Measurements from ENCODE around the gene SETD5. TPM values are rescaled to one million over a fixed set of nuclear protein-coding genes. Genes with fewer than 3 reads are reported as not detected.

Gene SETD5
- total and polyA plus RNA-seq, 2 of the 8 experiments (the other 6 are each of a cell fraction or from before 2014, with no cell fraction given): 108 to 234 TPM

DNA sequence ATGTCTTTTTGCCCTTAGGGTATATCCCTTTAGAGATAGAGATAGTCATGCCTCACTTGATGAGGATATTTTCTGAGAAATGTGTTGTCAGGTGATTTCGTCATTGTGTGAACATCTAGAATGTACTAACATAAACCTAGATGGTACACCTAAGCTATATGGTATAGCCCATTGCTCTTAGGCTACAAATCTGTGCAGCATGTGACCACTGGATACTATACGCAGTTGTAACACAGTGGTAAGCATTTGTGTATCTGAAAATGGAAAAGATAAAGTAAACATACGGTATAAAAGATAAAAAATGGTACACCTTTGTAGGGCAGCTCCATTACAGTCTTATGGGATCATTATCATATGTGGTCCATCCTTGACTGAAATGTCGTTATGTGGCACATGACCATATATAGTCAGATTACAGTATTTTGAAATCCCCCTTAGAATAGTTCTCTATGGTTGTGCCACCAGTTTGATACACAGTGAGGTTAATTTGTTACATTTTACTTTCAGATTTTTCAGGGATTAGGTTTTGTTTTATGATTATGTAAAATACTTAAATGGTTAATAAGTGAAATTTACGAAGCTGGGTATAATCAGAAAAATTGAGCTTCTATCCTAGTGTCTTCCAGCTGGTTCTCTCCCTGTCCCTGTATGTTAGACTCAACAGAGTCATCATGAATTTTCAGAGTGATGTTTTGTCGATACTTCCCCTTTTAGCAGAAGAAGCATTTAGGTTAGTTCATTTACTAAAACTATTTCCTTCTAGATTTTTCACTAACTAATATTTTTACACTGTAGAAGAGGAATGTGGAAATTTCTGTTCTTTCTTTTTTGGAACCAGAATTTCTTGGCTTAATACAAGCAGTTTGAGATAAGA lies 12.8 kb downstream of the SETD5 start:
- H3K4me3 ChIP-seq (ENCODE audit: extremely low read depth in 1 of 4, insufficient read depth in 2 of 4, low read depth in 3 of 4, low read length in 4 of 4): no peak overlapping the region
- H4K20me1 ChIP-seq (replicated peaks in 1 of 2; ENCODE audit: control insufficient read depth in 1 of 2, insufficient read depth in 2 of 2, low read length in 2 of 2): peaks cover 16 to 35% of the 10 kb centered on the region in 2 experiments
- H2BK12ac ChIP-seq (ENCODE audit: low read depth, low read length): no peak overlapping the region
- WGBS, 2 experiments (ENCODE audit: extremely low coverage in 1 of 2, insufficient coverage in 1 of 2, insufficient read length in 1 of 2, insufficient replicate concordance in 2 of 2, low coverage in 1 of 2, low lambda C conversion rate in 2 of 2, missing lambda C conversion rate in 1 of 2): 89% methylated on average over 6 of the region's 6 CpGs; no CpG with 5 or more reads in 1 of the 2 experiments
- no peak overlapping the region for H2BK5ac ChIP-seq (ENCODE audit: low read depth, low read length)
- no peak overlapping the region for H3K9ac ChIP-seq (replicated peaks in 1 of 4; ENCODE audit: extremely low read depth in 1 of 4, low read depth in 3 of 4, low read length in 3 of 4)
- no peak overlapping the region for H2BK15ac ChIP-seq (ENCODE audit: low read length)
- H2AFZ ChIP-seq (ENCODE audit: low read length): no peak overlapping the region
- H3K27ac ChIP-seq (ENCODE audit: low read depth, low read length): no peak overlapping the region
- H3K4me2 ChIP-seq (ENCODE audit: insufficient read depth in 1 of 2, low read depth in 2 of 2, low read length in 2 of 2): no peak overlapping the region
- FAIRE-seq (no peak), DNase-seq (ENCODE audit: low read depth in 1 of 2, low spot score in 2 of 2) (no peak)
- H2BK120ac ChIP-seq (replicated peaks; ENCODE audit: low read depth, low read length): no peak overlapping the region
- peaks cover 0 to 15% (median 2%) of the 10 kb centered on the region in 4 experiments; a peak in 3 of 7 replicates for H3K4me1 ChIP-seq (replicated peaks in 1 of 4; ENCODE audit: control insufficient read depth in 3 of 4, insufficient read depth in 4 of 4, low read length in 3 of 4)
- no peak overlapping the region for H4K91ac ChIP-seq (replicated peaks; ENCODE audit: insufficient read length, low read length)
- H3K14ac ChIP-seq (ENCODE audit: insufficient read length): no peak overlapping the region
- ChIA-PET CTCF (ENCODE audit: partially characterized antibody) (interaction anchor here (0.8 to 1.3 kb wide), 2 partner anchors 12 to 16 kb away, joined by 3 to 6 read pairs; no protein-coding TSS in a partner anchor), POLR2A (ENCODE audit: partially characterized antibody) (interaction anchor here (0.8 to 2.6 kb wide), 6 partner anchors 7 to 17 kb away, joined by 3 to 17 read pairs (median 6); no protein-coding TSS in a partner anchor)
- H3K79me2 ChIP-seq (ENCODE audit: control insufficient read depth in 1 of 2, insufficient read depth in 2 of 2, low read length in 2 of 2): peaks cover 57 to 100% of the 10 kb centered on the region in 2 experiments
- no peaks in the 10 kb centered on the region for H3K23me2 ChIP-seq (ENCODE audit: low read depth, low read length)
- no peak overlapping the region for H3K23ac ChIP-seq (ENCODE audit: insufficient read length)
- H3K27me3 ChIP-seq (replicated peaks in 1 of 4; ENCODE audit: control insufficient read depth in 3 of 4, extremely low read depth in 1 of 4, insufficient read depth in 3 of 4, low read length in 3 of 4): no peaks in the 10 kb centered on the region
- no peak overlapping the region for H3K18ac ChIP-seq (ENCODE audit: extremely low read depth, low read length)
- TF ChIP-seq EP300 (IDR thresholded peaks at IDR 0.05; ENCODE audit: borderline replicate concordance in 1 of 2, low read depth in 2 of 2, low read length in 2 of 2) (no peak), JUN (IDR thresholded peaks at IDR 0.05; ENCODE audit: low read depth, low read length) (no peak), CEBPB (IDR thresholded peaks at IDR 0.05; ENCODE audit: low read depth, low read length) (no peak), SP4 (IDR thresholded peaks at IDR 0.05; ENCODE audit: low read length) (no peak), RAD21 (IDR thresholded peaks at IDR 0.05 in 1 of 2, conservative IDR thresholded peaks at IDR 0.05 in 1 of 2; ENCODE audit: low read depth in 2 of 2, low read length in 2 of 2) (no peak)
- TF ChIP-seq, protein P1, sequence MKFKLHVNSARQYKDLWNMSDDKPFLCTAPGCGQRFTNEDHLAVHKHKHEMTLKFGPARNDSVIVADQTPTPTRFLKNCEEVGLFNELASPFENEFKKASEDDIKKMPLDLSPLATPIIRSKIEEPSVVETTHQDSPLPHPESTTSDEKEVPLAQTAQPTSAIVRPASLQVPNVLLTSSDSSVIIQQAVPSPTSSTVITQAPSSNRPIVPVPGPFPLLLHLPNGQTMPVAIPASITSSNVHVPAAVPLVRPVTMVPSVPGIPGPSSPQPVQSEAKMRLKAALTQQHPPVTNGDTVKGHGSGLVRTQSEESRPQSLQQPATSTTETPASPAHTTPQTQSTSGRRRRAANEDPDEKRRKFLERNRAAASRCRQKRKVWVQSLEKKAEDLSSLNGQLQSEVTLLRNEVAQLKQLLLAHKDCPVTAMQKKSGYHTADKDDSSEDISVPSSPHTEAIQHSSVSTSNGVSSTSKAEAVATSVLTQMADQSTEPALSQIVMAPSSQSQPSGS (IDR thresholded peaks at IDR 0.05; ENCODE audit: low read length): no peak
- no peak overlapping the region for H3K4ac ChIP-seq (replicated peaks; ENCODE audit: insufficient read length, low read depth, low read length)
- H2BK20ac ChIP-seq (ENCODE audit: low read length): no peak overlapping the region
- H4K8ac ChIP-seq (ENCODE audit: extremely low read depth, insufficient read depth, low read length): no peak overlapping the region
- H3K79me1 ChIP-seq (ENCODE audit: low read depth, low read length): no peaks in the 10 kb centered on the region
- no peak overlapping the region for H4K5ac ChIP-seq (ENCODE audit: insufficient read length, low read depth, low read length)
- no peak overlapping the region for H3K56ac ChIP-seq (replicated peaks; ENCODE audit: insufficient read length, low read depth, low read length)
- no peaks in the 10 kb centered on the region for H3K9me3 ChIP-seq (ENCODE audit: insufficient read depth in 2 of 2, low read depth in 1 of 2, low read length in 1 of 2)
- peaks cover 0 to 5% (median 0%) of the 10 kb centered on the region in 4 experiments; a peak in 1 of 8 replicates for H3K36me3 ChIP-seq (ENCODE audit: control insufficient read depth in 2 of 4, insufficient read depth in 4 of 4, low read length in 3 of 4)
- no peak overlapping the region; the same call in 1 of the 2 replicates for H2AK5ac ChIP-seq (ENCODE audit: low read depth, low read length)

Measured in H1 (cell line).